ENCODE measurements around the gene NTSR2. TPM values are rescaled to one million over a fixed set of nuclear protein-coding genes. Genes with fewer than 3 reads are reported as not detected.

NTSR2 gene
- total and polyA plus RNA-seq, 2 experiments from 2014 or later, result 0.10 TPM; not detected in 1

DNA sequence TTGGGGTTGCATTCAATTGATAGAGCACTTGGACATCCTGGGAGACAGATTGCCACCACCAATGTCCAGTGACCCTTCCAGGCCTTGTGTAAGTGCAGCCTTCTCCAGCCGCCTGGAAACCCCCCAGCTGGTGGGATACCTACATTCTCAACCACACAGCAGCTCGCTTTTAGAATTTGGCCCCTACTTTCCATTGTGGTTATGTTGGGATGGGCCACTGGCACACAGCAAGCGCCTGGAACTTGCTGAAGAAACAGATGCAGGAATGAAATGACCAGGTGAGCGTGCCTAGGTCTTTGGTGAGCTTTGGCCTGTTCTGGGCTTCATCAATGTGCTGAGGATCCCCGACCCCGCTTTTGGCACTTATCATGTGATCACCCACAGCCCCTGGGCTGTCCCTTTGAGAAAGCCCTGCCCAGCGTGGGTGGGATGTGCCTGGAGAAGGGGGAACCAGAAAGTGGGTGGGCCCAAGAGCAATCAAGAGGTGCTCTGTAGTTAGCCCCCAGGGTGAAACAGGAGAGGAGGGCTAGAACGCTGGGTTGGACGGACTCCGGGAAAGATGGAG lies 16.0 kb upstream of the NTSR2 start (continued):
- TF ChIP-seq, protein P1, sequence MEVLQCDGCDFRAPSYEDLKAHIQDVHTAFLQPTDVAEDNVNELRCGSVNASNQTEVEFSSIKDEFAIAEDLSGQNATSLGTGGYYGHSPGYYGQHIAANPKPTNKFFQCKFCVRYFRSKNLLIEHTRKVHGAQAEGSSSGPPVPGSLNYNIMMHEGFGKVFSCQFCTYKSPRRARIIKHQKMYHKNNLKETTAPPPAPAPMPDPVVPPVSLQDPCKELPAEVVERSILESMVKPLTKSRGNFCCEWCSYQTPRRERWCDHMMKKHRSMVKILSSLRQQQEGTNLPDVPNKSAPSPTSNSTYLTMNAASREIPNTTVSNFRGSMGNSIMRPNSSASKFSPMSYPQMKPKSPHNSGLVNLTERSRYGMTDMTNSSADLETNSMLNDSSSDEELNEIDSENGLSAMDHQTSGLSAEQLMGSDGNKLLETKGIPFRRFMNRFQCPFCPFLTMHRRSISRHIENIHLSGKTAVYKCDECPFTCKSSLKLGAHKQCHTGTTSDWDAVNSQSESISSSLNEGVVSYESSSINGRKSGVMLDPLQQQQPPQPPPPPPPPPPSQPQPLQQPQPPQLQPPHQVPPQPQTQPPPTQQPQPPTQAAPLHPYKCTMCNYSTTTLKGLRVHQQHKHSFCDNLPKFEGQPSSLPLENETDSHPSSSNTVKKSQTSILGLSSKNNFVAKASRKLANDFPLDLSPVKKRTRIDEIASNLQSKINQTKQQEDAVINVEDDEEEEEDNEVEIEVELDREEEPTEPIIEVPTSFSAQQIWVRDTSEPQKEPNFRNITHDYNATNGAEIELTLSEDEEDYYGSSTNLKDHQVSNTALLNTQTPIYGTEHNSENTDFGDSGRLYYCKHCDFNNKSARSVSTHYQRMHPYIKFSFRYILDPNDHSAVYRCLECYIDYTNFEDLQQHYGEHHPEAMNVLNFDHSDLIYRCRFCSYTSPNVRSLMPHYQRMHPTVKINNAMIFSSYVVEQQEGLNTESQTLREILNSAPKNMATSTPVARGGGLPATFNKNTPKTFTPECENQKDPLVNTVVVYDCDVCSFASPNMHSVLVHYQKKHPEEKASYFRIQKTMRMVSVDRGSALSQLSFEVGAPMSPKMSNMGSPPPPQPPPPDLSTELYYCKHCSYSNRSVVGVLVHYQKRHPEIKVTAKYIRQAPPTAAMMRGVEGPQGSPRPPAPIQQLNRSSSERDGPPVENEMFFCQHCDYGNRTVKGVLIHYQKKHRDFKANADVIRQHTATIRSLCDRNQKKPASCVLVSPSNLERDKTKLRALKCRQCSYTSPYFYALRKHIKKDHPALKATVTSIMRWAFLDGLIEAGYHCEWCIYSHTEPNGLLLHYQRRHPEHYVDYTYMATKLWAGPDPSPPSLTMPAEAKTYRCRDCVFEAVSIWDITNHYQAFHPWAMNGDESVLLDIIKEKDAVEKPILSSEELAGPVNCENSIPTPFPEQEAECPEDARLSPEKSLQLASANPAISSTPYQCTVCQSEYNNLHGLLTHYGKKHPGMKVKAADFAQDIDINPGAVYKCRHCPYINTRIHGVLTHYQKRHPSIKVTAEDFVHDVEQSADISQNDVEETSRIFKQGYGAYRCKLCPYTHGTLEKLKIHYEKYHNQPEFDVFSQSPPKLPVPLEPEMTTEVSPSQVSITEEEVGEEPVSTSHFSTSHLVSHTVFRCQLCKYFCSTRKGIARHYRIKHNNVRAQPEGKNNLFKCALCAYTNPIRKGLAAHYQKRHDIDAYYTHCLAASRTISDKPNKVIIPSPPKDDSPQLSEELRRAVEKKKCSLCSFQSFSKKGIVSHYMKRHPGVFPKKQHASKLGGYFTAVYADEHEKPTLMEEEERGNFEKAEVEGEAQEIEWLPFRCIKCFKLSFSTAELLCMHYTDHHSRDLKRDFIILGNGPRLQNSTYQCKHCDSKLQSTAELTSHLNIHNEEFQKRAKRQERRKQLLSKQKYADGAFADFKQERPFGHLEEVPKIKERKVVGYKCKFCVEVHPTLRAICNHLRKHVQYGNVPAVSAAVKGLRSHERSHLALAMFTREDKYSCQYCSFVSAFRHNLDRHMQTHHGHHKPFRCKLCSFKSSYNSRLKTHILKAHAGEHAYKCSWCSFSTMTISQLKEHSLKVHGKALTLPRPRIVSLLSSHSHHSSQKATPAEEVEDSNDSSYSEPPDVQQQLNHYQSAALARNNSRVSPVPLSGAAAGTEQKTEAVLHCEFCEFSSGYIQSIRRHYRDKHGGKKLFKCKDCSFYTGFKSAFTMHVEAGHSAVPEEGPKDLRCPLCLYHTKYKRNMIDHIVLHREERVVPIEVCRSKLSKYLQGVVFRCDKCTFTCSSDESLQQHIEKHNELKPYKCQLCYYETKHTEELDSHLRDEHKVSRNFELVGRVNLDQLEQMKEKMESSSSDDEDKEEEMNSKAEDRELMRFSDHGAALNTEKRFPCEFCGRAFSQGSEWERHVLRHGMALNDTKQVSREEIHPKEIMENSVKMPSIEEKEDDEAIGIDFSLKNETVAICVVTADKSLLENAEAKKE (CRISPR knock-in tag; IDR thresholded peaks at IDR 0.05), result no peak

DNA sequence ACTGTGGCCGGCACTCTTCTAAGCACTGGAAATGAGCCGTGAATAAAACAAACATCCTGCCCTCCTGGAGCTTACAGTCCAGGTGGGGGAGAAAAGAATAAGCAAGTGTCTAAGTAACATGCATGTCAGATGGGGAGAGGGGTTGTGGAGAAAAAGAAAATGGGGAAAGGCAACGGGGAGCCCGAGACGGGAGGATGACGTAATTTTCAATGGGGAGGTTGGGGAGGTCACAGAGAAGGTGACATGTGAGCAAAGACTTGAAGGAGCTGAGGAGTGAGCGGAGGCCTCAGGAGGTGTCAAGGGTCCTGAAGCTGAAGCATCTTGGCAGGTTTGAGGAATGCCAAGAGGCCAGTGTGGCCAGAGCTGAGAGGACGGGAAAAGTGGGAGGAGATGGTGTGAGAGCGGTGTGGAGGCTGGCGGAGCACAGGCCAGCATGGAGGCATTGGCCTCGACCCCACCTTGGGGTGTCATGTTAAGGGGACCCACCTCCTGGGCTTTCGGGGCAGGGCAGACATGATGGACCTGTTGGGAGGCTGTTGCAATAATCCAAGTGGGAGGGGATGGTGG lies 15.0 kb upstream of the NTSR2 start:
- Histone ChIP-seq H3K27me3 (ENCODE audit: insufficient read depth) (no peaks in the 10 kb centered on the region), H3K4me2 (no peak overlapping the region), H3K79me2 (replicated peaks; ENCODE audit: insufficient read depth) (no peaks in the 10 kb centered on the region), H3K9me2 (ENCODE audit: insufficient read depth) (no peaks in the 10 kb centered on the region), H2AFZ (no peak overlapping the region), H3K4me3 (no peak overlapping the region), H3F3A (replicated peaks; ENCODE audit: low read depth) (no peaks in the 10 kb centered on the region), H4K20me1 (replicated peaks; ENCODE audit: insufficient read depth) (no peaks in the 10 kb centered on the region), H3K36me3 (ENCODE audit: insufficient read depth) (no peaks in the 10 kb centered on the region), H3K27ac (ENCODE audit: low read depth) (no peak overlapping the region), H3K4me1 (ENCODE audit: insufficient read depth) (peaks cover 10% of the 10 kb centered on the region; the same call in 1 of the 2 replicates)
- no peak overlapping the region for H3K4me3 Mint-ChIP-seq
- H3K27me3 Mint-ChIP-seq (ENCODE audit: insufficient read depth, low read depth, poor library complexity), result peaks cover 19% of the 10 kb centered on the region
- no peak for ATAC-seq
- H3K36me3 Mint-ChIP-seq (ENCODE audit: low read depth), result no peaks in the 10 kb centered on the region; the same call in 2 of the 3 replicates
- H3K4me1 Mint-ChIP-seq, result peaks cover 38% of the 10 kb centered on the region
- H3K9me3 Mint-ChIP-seq, result no peaks in the 10 kb centered on the region
- H3K27ac Mint-ChIP-seq, result no peak overlapping the region
- DNase-seq (ENCODE audit: low spot score), result no peak
- TF ChIP-seq EZH2 (IDR thresholded peaks at IDR 0.05; ENCODE audit: low read depth, unreplicated experiment) (no peak), POLR2AphosphoS5 (IDR thresholded peaks at IDR 0.05; ENCODE audit: low read depth) (no peak), NANOG (IDR thresholded peaks at IDR 0.05; ENCODE audit: borderline replicate concordance) (no peak), CREB1 (CRISPR knock-in tag; IDR thresholded peaks at IDR 0.05; ENCODE audit: low read depth) (no peak), STAT1 (IDR thresholded peaks at IDR 0.05; ENCODE audit: unreplicated experiment) (no peak)
- TF ChIP-seq, protein P2, sequence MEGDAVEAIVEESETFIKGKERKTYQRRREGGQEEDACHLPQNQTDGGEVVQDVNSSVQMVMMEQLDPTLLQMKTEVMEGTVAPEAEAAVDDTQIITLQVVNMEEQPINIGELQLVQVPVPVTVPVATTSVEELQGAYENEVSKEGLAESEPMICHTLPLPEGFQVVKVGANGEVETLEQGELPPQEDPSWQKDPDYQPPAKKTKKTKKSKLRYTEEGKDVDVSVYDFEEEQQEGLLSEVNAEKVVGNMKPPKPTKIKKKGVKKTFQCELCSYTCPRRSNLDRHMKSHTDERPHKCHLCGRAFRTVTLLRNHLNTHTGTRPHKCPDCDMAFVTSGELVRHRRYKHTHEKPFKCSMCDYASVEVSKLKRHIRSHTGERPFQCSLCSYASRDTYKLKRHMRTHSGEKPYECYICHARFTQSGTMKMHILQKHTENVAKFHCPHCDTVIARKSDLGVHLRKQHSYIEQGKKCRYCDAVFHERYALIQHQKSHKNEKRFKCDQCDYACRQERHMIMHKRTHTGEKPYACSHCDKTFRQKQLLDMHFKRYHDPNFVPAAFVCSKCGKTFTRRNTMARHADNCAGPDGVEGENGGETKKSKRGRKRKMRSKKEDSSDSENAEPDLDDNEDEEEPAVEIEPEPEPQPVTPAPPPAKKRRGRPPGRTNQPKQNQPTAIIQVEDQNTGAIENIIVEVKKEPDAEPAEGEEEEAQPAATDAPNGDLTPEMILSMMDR (conservative IDR thresholded peaks at IDR 0.05; ENCODE audit: low read depth in 2 of 2), result no peak
- TF ChIP-seq, protein P3, sequence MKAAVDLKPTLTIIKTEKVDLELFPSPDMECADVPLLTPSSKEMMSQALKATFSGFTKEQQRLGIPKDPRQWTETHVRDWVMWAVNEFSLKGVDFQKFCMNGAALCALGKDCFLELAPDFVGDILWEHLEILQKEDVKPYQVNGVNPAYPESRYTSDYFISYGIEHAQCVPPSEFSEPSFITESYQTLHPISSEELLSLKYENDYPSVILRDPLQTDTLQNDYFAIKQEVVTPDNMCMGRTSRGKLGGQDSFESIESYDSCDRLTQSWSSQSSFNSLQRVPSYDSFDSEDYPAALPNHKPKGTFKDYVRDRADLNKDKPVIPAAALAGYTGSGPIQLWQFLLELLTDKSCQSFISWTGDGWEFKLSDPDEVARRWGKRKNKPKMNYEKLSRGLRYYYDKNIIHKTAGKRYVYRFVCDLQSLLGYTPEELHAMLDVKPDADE (IDR thresholded peaks at IDR 0.05), result no peak
